Colonic mucosa (tissue), 4 donors: ENCODE measurements around the gene MPO. TPM values are rescaled to one million over a fixed set of nuclear protein-coding genes. Genes with fewer than 3 reads are reported as not detected.

Source experiments
- DNase-seq: peaks from one replicate; pipeline ENCODE4 v3.0.0-alpha.2; 2020
- H3K27ac ChIP-seq: fragments of 200-600 bp; one replicate; pipeline ENCODE4 v1.8.0; 2021
- H3K27me3 ChIP-seq: fragments of 200-600 bp; one replicate; pipeline ENCODE4 v1.8.0; 2021
- H3K36me3 ChIP-seq: fragments of 200-600 bp; one replicate; pipeline ENCODE4 v1.8.0; 2021
- H3K4me1 ChIP-seq: fragments of 200-600 bp; one replicate; pipeline ENCODE4 v1.8.0; 2021; ENCODE audit warnings: mild to moderate bottlenecking
- H3K4me3 ChIP-seq: fragments of 200-600 bp; one replicate; pipeline ENCODE4 v1.8.0; 2021
- H3K9ac ChIP-seq, 2 donors: one replicate each; pipeline ENCODE4 v1.7.0; 2013; ENCODE audit warnings: control low read depth in 2 of 2, low read depth in 2 of 2, low read length in 2 of 2
- H3K9me3 ChIP-seq: fragments of 200-600 bp; one replicate; pipeline ENCODE4 v1.8.0; 2021
- intact Hi-C: fragments of 100-400 bp; cut with DNase I; formaldehyde crosslinking; loops from one replicate; pipeline ENCODE4 v1.14.1; 2022
- total RNA-seq, 2 donors: library from RNA; stranded (reverse); fragmentation: NEBNext Ultra II Directional in 1 of 2; extraction: Animal tissue kit (Norgen Biotek cat#: 25700) in 1 of 2; gene quantifications; one replicate each; pipeline ENCODE4 v1.2.1, GENCODE V29; 2021
- TF ChIP-seq, protein P1 (sequence below): fragments of 200-600 bp; IDR thresholded peaks from one replicate; pipeline ENCODE4 v1.8.0; 2022; ENCODE audit warnings: antibody characterized with exemption, mild to moderate bottlenecking
- donor health status: healthy.
- donor health status: DM: no; HTN: no; CAD: no.
- donor health status: DM: no; HTN: no; CAD: no.

The MPO gene
- total RNA-seq, 2 donors from 2014 or later, result not detected

GRCh38 chr17:58305626-58306025 lies 24.9 kb upstream of the MPO start:
- TF ChIP-seq, protein P1, sequence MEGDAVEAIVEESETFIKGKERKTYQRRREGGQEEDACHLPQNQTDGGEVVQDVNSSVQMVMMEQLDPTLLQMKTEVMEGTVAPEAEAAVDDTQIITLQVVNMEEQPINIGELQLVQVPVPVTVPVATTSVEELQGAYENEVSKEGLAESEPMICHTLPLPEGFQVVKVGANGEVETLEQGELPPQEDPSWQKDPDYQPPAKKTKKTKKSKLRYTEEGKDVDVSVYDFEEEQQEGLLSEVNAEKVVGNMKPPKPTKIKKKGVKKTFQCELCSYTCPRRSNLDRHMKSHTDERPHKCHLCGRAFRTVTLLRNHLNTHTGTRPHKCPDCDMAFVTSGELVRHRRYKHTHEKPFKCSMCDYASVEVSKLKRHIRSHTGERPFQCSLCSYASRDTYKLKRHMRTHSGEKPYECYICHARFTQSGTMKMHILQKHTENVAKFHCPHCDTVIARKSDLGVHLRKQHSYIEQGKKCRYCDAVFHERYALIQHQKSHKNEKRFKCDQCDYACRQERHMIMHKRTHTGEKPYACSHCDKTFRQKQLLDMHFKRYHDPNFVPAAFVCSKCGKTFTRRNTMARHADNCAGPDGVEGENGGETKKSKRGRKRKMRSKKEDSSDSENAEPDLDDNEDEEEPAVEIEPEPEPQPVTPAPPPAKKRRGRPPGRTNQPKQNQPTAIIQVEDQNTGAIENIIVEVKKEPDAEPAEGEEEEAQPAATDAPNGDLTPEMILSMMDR, result no peak
- intact Hi-C loops, result no loop called here
- H3K4me3 ChIP-seq, result no peak overlapping the region
- no peaks in the 10 kb centered on the region for H3K36me3 ChIP-seq
- no peaks in the 10 kb centered on the region for H3K27me3 ChIP-seq
- no peaks in the 10 kb centered on the region for H3K4me1 ChIP-seq
- H3K9me3 ChIP-seq, result no peaks in the 10 kb centered on the region
- H3K27ac ChIP-seq, result no peak overlapping the region
- no peak for DNase-seq
- peak overlapping the region in 1 of 2 donors; percentile 24 for H3K9ac ChIP-seq

DNA sequence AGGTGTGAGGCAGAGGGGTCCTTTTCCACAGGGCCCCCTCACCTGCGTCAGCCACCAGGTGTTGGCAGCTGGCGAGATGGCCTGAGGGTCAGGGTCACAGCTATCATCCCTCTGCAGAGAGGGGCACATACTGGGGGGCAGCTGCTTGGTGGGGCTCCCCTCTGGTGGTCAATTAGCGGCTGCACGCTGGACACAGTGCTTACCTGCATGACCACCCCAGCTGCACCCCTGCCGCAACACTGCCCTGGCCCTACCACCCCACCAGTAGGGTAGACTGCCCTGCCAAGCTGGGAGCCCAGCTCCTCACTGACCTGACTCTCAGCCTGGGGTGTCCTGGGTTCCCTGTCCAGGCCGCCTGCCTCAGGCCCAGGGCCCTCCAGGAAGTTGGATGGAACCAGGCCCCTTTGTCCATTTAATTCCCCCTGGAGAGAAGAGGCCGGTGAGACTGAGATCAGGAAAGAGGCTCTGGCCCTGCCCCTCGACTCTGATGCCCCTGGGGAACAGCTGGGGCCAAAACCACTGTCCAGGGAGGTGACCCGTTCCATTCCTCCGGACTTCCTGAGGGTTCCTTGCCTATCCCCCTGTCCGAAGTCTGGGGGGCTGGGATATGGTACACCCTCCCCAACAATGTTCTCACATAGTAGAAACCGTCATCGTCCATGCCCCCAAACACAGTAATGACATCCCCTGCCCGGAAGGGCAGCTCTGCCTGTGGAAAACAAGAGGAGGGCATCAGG lies 24.2 kb upstream of the MPO start:
- Histone ChIP-seq H3K9ac (no peak overlapping the region), H3K9me3 (no peaks in the 10 kb centered on the region), H3K4me3 (no peak overlapping the region), H3K36me3 (no peaks in the 10 kb centered on the region), H3K4me1 (no peaks in the 10 kb centered on the region), H3K27ac (no peak overlapping the region), H3K27me3 (no peaks in the 10 kb centered on the region)
- TF ChIP-seq, protein P1, result no peak
- intact Hi-C loops, result no loop called here
- DNase-seq, result peak; percentile 15

DNA sequence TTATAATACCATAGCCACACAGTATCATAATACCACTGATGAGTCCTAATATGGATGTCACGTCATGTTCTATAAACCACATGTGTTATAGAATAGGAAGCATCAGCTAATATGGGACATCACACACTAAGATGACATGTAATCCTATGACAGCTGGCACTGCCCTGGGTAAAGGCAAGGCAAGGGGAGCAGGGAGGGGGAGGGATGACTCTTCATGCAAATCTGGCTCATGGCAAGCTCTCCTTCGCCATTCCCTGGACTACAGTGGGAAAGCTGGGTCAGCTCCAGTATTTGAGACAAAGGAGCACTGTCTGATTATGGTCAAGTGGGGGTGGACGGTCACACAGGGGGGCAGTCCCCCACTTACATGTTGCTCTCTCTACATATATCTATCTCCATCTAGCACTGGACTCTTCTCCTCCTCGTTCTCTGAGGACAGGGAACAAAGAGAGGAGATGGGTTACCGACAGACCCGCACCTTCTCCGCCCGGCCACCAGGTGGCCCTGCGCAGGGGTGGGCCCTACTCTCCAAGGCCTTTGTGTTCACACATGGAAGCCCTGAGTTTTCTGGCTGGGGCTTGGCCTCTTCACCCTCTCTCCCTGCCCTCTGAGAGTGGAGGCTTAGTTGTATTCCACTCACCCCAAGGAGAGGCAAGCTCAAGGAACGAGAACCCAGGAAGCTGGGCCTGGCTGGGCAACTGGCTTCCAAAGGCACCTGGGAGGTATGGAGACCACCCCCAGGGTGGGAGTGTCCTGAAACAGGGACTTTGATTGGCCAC lies 23.4 kb upstream of the MPO start:
- DNase-seq, result peak; percentile 48
- Histone ChIP-seq H3K4me3 (no peak overlapping the region), H3K4me1 (no peaks in the 10 kb centered on the region), H3K9me3 (no peaks in the 10 kb centered on the region), H3K9ac (no peak overlapping the region), H3K36me3 (no peaks in the 10 kb centered on the region), H3K27me3 (no peaks in the 10 kb centered on the region), H3K27ac (no peak overlapping the region)
- intact Hi-C loops, result no loop called here
- TF ChIP-seq, protein P1, result peak; percentile 79

DNA sequence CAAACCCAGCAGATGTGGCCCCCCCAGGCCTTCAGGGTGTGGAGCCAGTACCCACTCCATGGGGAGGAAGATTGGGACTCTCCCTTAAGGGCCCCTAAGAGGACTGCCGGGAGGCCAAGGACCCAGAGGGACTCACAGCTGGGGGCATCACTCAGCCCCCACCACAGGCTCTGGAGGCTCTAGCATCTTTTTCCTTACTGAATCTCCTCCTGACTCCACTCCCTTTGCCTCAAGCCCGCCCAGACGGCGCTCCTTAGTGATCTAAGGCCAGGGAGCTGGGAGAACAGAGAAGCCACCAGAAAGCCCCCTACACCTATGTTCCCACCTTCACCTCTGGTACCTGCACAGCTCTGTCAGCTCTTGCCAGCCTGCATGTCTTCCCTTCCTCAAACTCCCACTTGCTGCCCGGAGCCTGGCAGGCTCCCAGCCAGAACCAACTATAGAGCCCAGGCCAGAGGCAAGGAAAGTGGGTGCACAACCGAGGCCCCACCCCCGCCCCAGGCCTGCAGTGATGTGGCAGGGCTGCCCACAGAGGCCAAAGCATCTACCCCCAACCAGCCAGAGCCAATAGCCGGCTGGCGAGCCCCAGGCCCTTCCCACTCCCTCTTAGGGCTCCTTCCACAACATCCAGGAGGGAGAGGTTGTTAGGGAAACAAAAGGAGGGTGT lies 22.3 kb upstream of the MPO start:
- no peaks in the 10 kb centered on the region for H3K4me1 ChIP-seq
- intact Hi-C loops, result no loop called here
- H3K36me3 ChIP-seq, result no peaks in the 10 kb centered on the region
- no peaks in the 10 kb centered on the region for H3K9me3 ChIP-seq
- no peaks in the 10 kb centered on the region for H3K27me3 ChIP-seq
- no peak overlapping the region for H3K4me3 ChIP-seq
- no peak overlapping the region for H3K27ac ChIP-seq
- no peak for DNase-seq
- TF ChIP-seq, protein P1, result no peak
- no peak overlapping the region for H3K9ac ChIP-seq

- Histone ChIP-seq H3K27me3 (no peaks in the 10 kb centered on the region), H3K9ac (no peak overlapping the region), H3K4me1 (no peaks in the 10 kb centered on the region), H3K4me3 (no peak overlapping the region), H3K36me3 (no peaks in the 10 kb centered on the region), H3K9me3 (no peaks in the 10 kb centered on the region), H3K27ac (no peak overlapping the region)
- intact Hi-C loops, result no loop called here
- TF ChIP-seq, protein P1, result no peak
- no peak for DNase-seq
Measured at GRCh38 chr17:58302171-58302918, 21.6 kb upstream of the MPO start.
